H1 (cell line): ENCODE measurements around the gene DNM1L. TPM values are rescaled to one million over a fixed set of nuclear protein-coding genes. Genes with fewer than 3 reads are reported as not detected.

Experiments used
- CTCF ChIA-PET: fragments of 300-600 bp; sonication (Branson Sonifier 250); formaldehyde crosslinking; loops from one replicate; lab custom pipeline; 2021; ENCODE audit not compliant: partially characterized antibody; lab: Charles Lee
- POLR2A ChIA-PET: fragments of 300-600 bp; sonication (Branson Sonifier 250); formaldehyde crosslinking; loops from one replicate; lab custom pipeline; 2021; ENCODE audit warnings: inconsistent platforms; ENCODE audit not compliant: partially characterized antibody; lab: Charles Lee
- DNase-seq, 2 experiments: peaks; one replicate each; pipeline versions ENCODE4 v3.0.0 to v3.0.0-alpha.2; 2010 to 2022; ENCODE audit warnings: low spot score in 2 of 2, low read depth in 1 of 2, mixed read lengths in 1 of 2
- FAIRE-seq: peaks from 2 replicates; lab custom pipeline; 2011; peaks lifted over from hg19 to GRCh38; lab: Jason Lieb, UNC
- H2AFZ ChIP-seq: 2 replicates; pipeline ENCODE4 v1.8.1; 2012; ENCODE audit warnings: low read length, inconsistent platforms
- H2AK5ac ChIP-seq: 2 replicates; pipeline ENCODE4 v1.6.1; 2013; ENCODE audit warnings: low read depth, low read length
- H2BK120ac ChIP-seq: replicated peaks from 2 replicates; pipeline ENCODE3; 2013; ENCODE audit warnings: low read depth, low read length, inconsistent platforms
- H2BK12ac ChIP-seq: 2 replicates; pipeline ENCODE4 v1.6.1; 2013; ENCODE audit warnings: low read depth, low read length
- H2BK15ac ChIP-seq: 2 replicates; pipeline ENCODE4 v1.6.1; 2013; ENCODE audit warnings: low read length
- H2BK20ac ChIP-seq: 2 replicates; pipeline ENCODE4 v1.6.1; 2013; ENCODE audit warnings: low read length
- H2BK5ac ChIP-seq: 2 replicates; pipeline ENCODE4 v1.6.1; 2013; ENCODE audit warnings: low read depth, low read length
- H3K14ac ChIP-seq: 2 replicates; pipeline ENCODE4 v1.6.1; 2013; ENCODE audit warnings: inconsistent platforms; ENCODE audit not compliant: insufficient read length
- H3K18ac ChIP-seq: 2 replicates; pipeline ENCODE4 v1.6.1; 2013; ENCODE audit warnings: low read length; ENCODE audit errors: extremely low read depth
- H3K23ac ChIP-seq: 2 replicates; pipeline ENCODE4 v1.6.1; 2013; ENCODE audit warnings: inconsistent platforms; ENCODE audit not compliant: insufficient read length
- H3K23me2 ChIP-seq: 2 replicates; pipeline ENCODE4 v1.6.1; 2013; ENCODE audit warnings: low read depth, low read length
- H3K27ac ChIP-seq: 2 replicates; pipeline ENCODE4 v1.6.1; 2011; ENCODE audit warnings: low read depth, low read length, inconsistent platforms
- H3K27me3 ChIP-seq, 4 experiments: replicated peaks in 1 of 4; 1 replicate in 1 of 4; 2 replicates in 3 of 4; pipeline versions ENCODE4 v1.6.1 to v1.8.1; 2011 to 2013; ENCODE audit warnings: low read length in 3 of 4, mild to moderate bottlenecking in 3 of 4, inconsistent platforms in 2 of 4, mixed read lengths in 2 of 4, moderate library complexity in 1 of 4; ENCODE audit not compliant: control insufficient read depth in 3 of 4, insufficient read depth in 3 of 4; ENCODE audit errors: extremely low read depth in 1 of 4
- H3K36me3 ChIP-seq, 4 experiments: 2 replicates each; pipeline versions ENCODE4 v1.6.1 to v1.8.1; 2011 to 2013; ENCODE audit warnings: mild to moderate bottlenecking in 4 of 4, low read length in 3 of 4, moderate library complexity in 2 of 4, control low read depth in 1 of 4, inconsistent platforms in 1 of 4; ENCODE audit not compliant: insufficient read depth in 4 of 4, control insufficient read depth in 2 of 4
- H3K4ac ChIP-seq: replicated peaks from 2 replicates; pipeline ENCODE3; 2013; ENCODE audit warnings: low read length, low read depth, mixed read lengths, inconsistent platforms; ENCODE audit not compliant: insufficient read length
- H3K4me1 ChIP-seq, 4 experiments: replicated peaks in 1 of 4; 1 replicate in 1 of 4; 2 replicates in 3 of 4; pipeline versions ENCODE4 v1.6.1 to v1.8.1; 2011 to 2013; ENCODE audit warnings: low read length in 3 of 4, inconsistent platforms in 2 of 4, mixed read lengths in 1 of 4; ENCODE audit not compliant: insufficient read depth in 4 of 4, control insufficient read depth in 3 of 4
- H3K4me2 ChIP-seq, 2 experiments: 2 replicates each; pipeline versions ENCODE4 v1.6.1 to v1.8.1; 2011 to 2013; ENCODE audit warnings: low read depth in 2 of 2, low read length in 2 of 2, control low read depth in 1 of 2, inconsistent platforms in 1 of 2, mild to moderate bottlenecking in 1 of 2; ENCODE audit not compliant: insufficient read depth in 1 of 2
- H3K4me3 ChIP-seq, 4 experiments: fragments of 200-600, 300-600 bp in 1 of 4; sonication (generic), shearing (Covaris generic), sonication (Bioruptor Twin) in 1 of 4; 2 replicates each; pipeline versions ENCODE4 v1.5.1 to v1.8.1; 2011 to 2016; ENCODE audit warnings: low read length in 4 of 4, low read depth in 3 of 4, control low read depth in 2 of 4, inconsistent platforms in 2 of 4, mild to moderate bottlenecking in 2 of 4, mixed read lengths in 1 of 4, moderate library complexity in 1 of 4; ENCODE audit not compliant: insufficient read depth in 2 of 4; ENCODE audit errors: extremely low read depth in 1 of 4
- H3K56ac ChIP-seq: replicated peaks from 2 replicates; pipeline ENCODE3; 2013; ENCODE audit warnings: low read depth, mild to moderate bottlenecking, mixed read lengths, low read length, inconsistent platforms; ENCODE audit not compliant: insufficient read length
- H3K79me1 ChIP-seq: 2 replicates; pipeline ENCODE4 v1.6.1; 2013; ENCODE audit warnings: low read depth, low read length, control low read depth
- H3K79me2 ChIP-seq, 2 experiments: 2 replicates each; pipeline versions ENCODE4 v1.6.1 to v1.8.1; 2012 to 2013; ENCODE audit warnings: low read length in 2 of 2, mild to moderate bottlenecking in 2 of 2, inconsistent platforms in 1 of 2; ENCODE audit not compliant: insufficient read depth in 2 of 2, control insufficient read depth in 1 of 2
- H3K9ac ChIP-seq, 4 experiments: replicated peaks in 1 of 4; 1 replicate in 1 of 4; 2 replicates in 3 of 4; pipeline versions ENCODE4 v1.6.1 to v1.8.1; 2011 to 2013; ENCODE audit warnings: low read depth in 3 of 4, low read length in 3 of 4, control low read depth in 2 of 4, mild to moderate bottlenecking in 2 of 4, moderate library complexity in 2 of 4, inconsistent platforms in 1 of 4; ENCODE audit errors: extremely low read depth in 1 of 4
- H3K9me3 ChIP-seq, 2 experiments: 2 replicates each; pipeline versions ENCODE4 v1.6.1 to v1.8.1; 2012 to 2013; ENCODE audit warnings: mild to moderate bottlenecking in 2 of 2, moderate library complexity in 2 of 2, control low read depth in 1 of 2, inconsistent platforms in 1 of 2, low read depth in 1 of 2, low read length in 1 of 2, mixed read lengths in 1 of 2; ENCODE audit not compliant: insufficient read depth in 2 of 2
- H4K20me1 ChIP-seq, 2 experiments: replicated peaks in 1 of 2; 2 replicates each; pipeline versions ENCODE3 to v1.8.1; 2011 to 2013; ENCODE audit warnings: inconsistent platforms in 2 of 2, low read length in 2 of 2, mild to moderate bottlenecking in 1 of 2; ENCODE audit not compliant: insufficient read depth in 2 of 2, control insufficient read depth in 1 of 2
- H4K5ac ChIP-seq: 2 replicates; pipeline ENCODE4 v1.6.1; 2013; ENCODE audit warnings: low read length, low read depth, mixed read lengths, inconsistent platforms; ENCODE audit not compliant: insufficient read length
- H4K8ac ChIP-seq: 2 replicates; pipeline ENCODE4 v1.8.0; 2013; ENCODE audit warnings: mild to moderate bottlenecking, moderate library complexity, low read length, inconsistent platforms; ENCODE audit not compliant: insufficient read depth; ENCODE audit errors: extremely low read depth
- H4K91ac ChIP-seq: replicated peaks from 2 replicates; pipeline ENCODE3; 2013; ENCODE audit warnings: low read length, mixed read lengths, inconsistent platforms; ENCODE audit not compliant: insufficient read length
- CHD2 ChIP-seq: IDR thresholded peaks from 2 replicates; pipeline ENCODE4 v1.6.1; 2012; ENCODE audit warnings: low read length, improper control_type of control experiment
- CTCF ChIP-seq, 3 experiments: IDR thresholded peaks; 1 replicate in 2 of 3; 2 replicates in 1 of 3; pipeline versions ENCODE4 v1.5.1 to v1.6.1; 2011; ENCODE audit warnings: low read length in 3 of 3, mild to moderate bottlenecking in 3 of 3, inconsistent platforms in 2 of 3, low read depth in 1 of 3, moderate library complexity in 1 of 3; ENCODE audit not compliant: insufficient read depth in 1 of 3; ENCODE audit errors: control extremely low read depth in 1 of 3
- GTF2F1 ChIP-seq: IDR thresholded peaks from 2 replicates; pipeline ENCODE4 v1.6.1; 2012; ENCODE audit warnings: low read depth, low read length, improper control_type of control experiment, borderline replicate concordance
- NRF1 ChIP-seq: IDR thresholded peaks from 2 replicates; pipeline ENCODE4 v1.6.1; 2011; ENCODE audit warnings: mild to moderate bottlenecking, low read depth, low read length, improper control_type of control experiment
- PHF8 ChIP-seq: fragments of 200-600 bp; sonication (generic); conservative IDR thresholded peaks from 2 replicates; pipeline ENCODE4 v1.7.1; 2012; ENCODE audit warnings: low read depth, mild to moderate bottlenecking, inconsistent platforms, low read length, moderate library complexity
- RXRA ChIP-seq: IDR thresholded peaks from 2 replicates; pipeline ENCODE4 v1.6.1; 2011; ENCODE audit warnings: low read depth, mild to moderate bottlenecking, low read length, moderate library complexity; ENCODE audit not compliant: insufficient read depth
- SRF ChIP-seq: IDR thresholded peaks from 2 replicates; pipeline ENCODE4 v1.6.1; 2011; ENCODE audit warnings: mild to moderate bottlenecking, low read depth, low read length, moderate library complexity
- TAF1 ChIP-seq: IDR thresholded peaks from 2 replicates; pipeline ENCODE4 v1.6.1; 2011; ENCODE audit warnings: mild to moderate bottlenecking, low read depth, low read length
- TAF7 ChIP-seq: optimal IDR thresholded peaks from 2 replicates; pipeline ENCODE3; 2011; ENCODE audit warnings: low read depth, mild to moderate bottlenecking, inconsistent platforms, low read length, moderate library complexity, borderline replicate concordance
- USF2 ChIP-seq: IDR thresholded peaks from 2 replicates; pipeline ENCODE4 v1.6.1; 2011; ENCODE audit warnings: low read length, improper control_type of control experiment
- ZNF274 ChIP-seq: IDR thresholded peaks from 2 replicates; pipeline ENCODE4 v1.7.0; 2012; ENCODE audit warnings: low read length, borderline replicate concordance; ENCODE audit errors: extremely low read depth
- WGBS, 2 experiments: shearing (Covaris generic) in 1 of 2; methylation state at CpG; one replicate each; pipeline versions ENCODE4 v1.1.6 to v1.1.7; 2013 to 2015; ENCODE audit warnings: low lambda C conversion rate in 2 of 2, mixed read lengths in 2 of 2, inconsistent platforms in 1 of 2, low coverage in 1 of 2, missing lambda C conversion rate in 1 of 2; ENCODE audit not compliant: insufficient replicate concordance in 2 of 2, insufficient coverage in 1 of 2, insufficient read length in 1 of 2; ENCODE audit errors: extremely low coverage in 1 of 2, missing lambda C conversion rate in 1 of 2; 5-methylcytosine and 5-hydroxymethylcytosine counted together
- polyA plus RNA-seq, 7 experiments: library from polyadenylated mRNA; depleted of rRNA in 3 of 7; stranded (reverse) in 5 of 7; unstranded in 2 of 7; fragments of >200 nt in 5 of 7; fragments of 200-250 nt in 2 of 7; gene quantifications; 1 replicate in 5 of 7; 2 replicates in 1 of 7; 4 replicates in 1 of 7; pipeline versions ENCODE4 v1.2.1 to v1.2.3, GENCODE V29; 2011 to 2013; ENCODE audit warnings: missing spikeins in 2 of 7, mixed read lengths in 2 of 7
- total RNA-seq: library from RNA; stranded (reverse); fragmentation: NEBNext Ultra II Directional; extraction: Animal tissue kit (Norgen Biotek cat#: 25700); gene quantifications from 2 replicates; pipeline ENCODE4 v1.2.1, GENCODE V29; 2021

The DNM1L gene
- total and polyA plus RNA-seq, 2 of the 8 experiments (the other 6 are each of a cell fraction or from before 2014, with no cell fraction given): 23.7 to 93.9 TPM

- TF ChIP-seq TAF7: no peak
- TF ChIP-seq NRF1: no peak
- TF ChIP-seq TAF1: no peak
- no peak for TF ChIP-seq ZNF274
- TF ChIP-seq GTF2F1: no peak
- no peak for TF ChIP-seq CHD2
- no peak for TF ChIP-seq RXRA
- no peak for TF ChIP-seq CTCF (IDR thresholded peaks at IDR 0.05; ENCODE audit: control extremely low read depth in 1 of 3, insufficient read depth in 1 of 3, low read depth in 1 of 3, low read length in 3 of 3)
- TF ChIP-seq USF2: no peak
- TF ChIP-seq SRF: no peak
- TF ChIP-seq PHF8: no peak
- Histone ChIP-seq H3K56ac (no peak overlapping the region), H3K23me2 (no peaks in the 10 kb centered on the region), H3K27me3 (no peaks in the 10 kb centered on the region), H4K5ac (no peak overlapping the region), H3K4me2 (no peak overlapping the region), H2BK120ac (no peak overlapping the region), H3K4me3 (no peak overlapping the region), H3K79me2 (no peaks in the 10 kb centered on the region), H3K9ac (no peak overlapping the region), H4K8ac (no peak overlapping the region), H2BK12ac (no peak overlapping the region), H4K91ac (no peak overlapping the region), H3K14ac (no peak overlapping the region), H3K23ac (no peak overlapping the region), H2AFZ (no peak overlapping the region), H2BK5ac (no peak overlapping the region), H2BK20ac (no peak overlapping the region), H4K20me1 (no peaks in the 10 kb centered on the region), H3K4me1 (no peaks in the 10 kb centered on the region), H3K4ac (no peak overlapping the region), H3K79me1 (no peaks in the 10 kb centered on the region), H3K18ac (no peak overlapping the region), H3K9me3 (no peaks in the 10 kb centered on the region), H3K36me3 (peaks cover 0 to 13% (median 2%) of the 10 kb centered on the region in 4 experiments; a peak in 3 of 8 replicates), H3K27ac (no peak overlapping the region), H2AK5ac (no peak overlapping the region), H2BK15ac (no peak overlapping the region)
- ChIA-PET POLR2A (no interaction called here), CTCF (interaction anchor here (0.7 kb wide), 1 partner anchor 11 kb away, joined by 4 read pairs; no protein-coding TSS in a partner anchor)
- 85% methylated on average over 2 of the region's 2 CpGs; no CpG with 5 or more reads in 1 of the 2 experiments for WGBS, 2 experiments
- DNase-seq: no peak
- FAIRE-seq: no peak
Observed at GRCh38 chr12:32789916-32790315, 110.8 kb downstream of the DNM1L start.
